Gastroesophageal sphincter (tissue), 3 donors: Measurements from ENCODE around the gene FARS2.

Experiments used
- CTCF ChIP-seq, 4 experiments: fragments of 200-600 bp in 2 of 4; fragments of 450-650 bp in 2 of 4; sonication (generic) in 1 of 4; IDR thresholded peaks; one replicate each; pipeline ENCODE4 v1.5.1; 2017 to 2019; ENCODE audit warnings: antibody characterized with exemption in 4 of 4, mild to moderate bottlenecking in 2 of 4, moderate library complexity in 2 of 4
- EP300 ChIP-seq: sonication (generic); formaldehyde crosslinking; IDR thresholded peaks from one replicate; pipeline ENCODE4 v1.6.1; 2017; ENCODE audit warnings: antibody characterized with exemption, mild to moderate bottlenecking
- POLR2A ChIP-seq, 2 donors: fragments of 450-650 bp; IDR thresholded peaks; one replicate each; pipeline ENCODE4 v1.6.1; 2017; ENCODE audit warnings: antibody characterized with exemption in 2 of 2, mild to moderate bottlenecking in 2 of 2, moderate library complexity in 1 of 2

GRCh38 chr6:5249451-5250122 lies 11.7 kb upstream of the FARS2 start:
- TF ChIP-seq CTCF (IDR thresholded peaks at IDR 0.05) (no peak), EP300 (no peak), POLR2A (IDR thresholded peaks at IDR 0.05) (no peak)
